MCF 10A (cell line): ENCODE measurements around the gene EFNB1. TPM values are rescaled to one million over a fixed set of nuclear protein-coding genes. Genes with fewer than 3 reads are reported as not detected.

Source experiments
- BruUV-seq: library from RNA; stranded (reverse); fragments of 400-500 nt; replicated peaks from 2 replicates; lab custom pipeline; 2021; lab: Mats Ljungman, UMichigan
- CTCF ChIA-PET: fragments of 300-600 bp; sonication (Branson Sonifier 250); formaldehyde crosslinking; extraction: SDS; loops from one replicate; lab custom pipeline; 2021; ENCODE audit warnings: antibody characterized with exemption, inconsistent platforms; lab: Yijun Ruan, JAX
- POLR2A ChIA-PET: fragments of 300-600, 350-650 bp; sonication (Branson Sonifier 250); formaldehyde crosslinking; extraction: SDS; loops from one replicate; lab custom pipeline; 2020; ENCODE audit warnings: antibody characterized with exemption, inconsistent platforms; lab: Yijun Ruan, JAX
- DNase-seq: peaks from one replicate; pipeline ENCODE4 v3.0.0-alpha.2; 2018; ENCODE audit not compliant: unreplicated experiment
- H3K27ac Mint-ChIP-seq: one replicate; pipeline ENCODE4 v1.8.0; 2022; ENCODE audit warnings: mild to moderate bottlenecking, low read depth, mixed read lengths; ENCODE audit not compliant: unreplicated experiment
- H3K27me3 Mint-ChIP-seq: one replicate; pipeline ENCODE4 v1.8.0; 2022; ENCODE audit warnings: mixed read lengths; ENCODE audit not compliant: insufficient read depth, unreplicated experiment
- H3K36me3 Mint-ChIP-seq: one replicate; pipeline ENCODE4 v1.8.0; 2022; ENCODE audit warnings: mild to moderate bottlenecking, moderate library complexity, mixed read lengths; ENCODE audit not compliant: insufficient read depth, unreplicated experiment
- H3K4me1 Mint-ChIP-seq: one replicate; pipeline ENCODE4 v1.8.0; 2022; ENCODE audit warnings: mixed read lengths; ENCODE audit not compliant: insufficient read depth, unreplicated experiment
- H3K4me3 Mint-ChIP-seq: one replicate; pipeline ENCODE4 v1.8.0; 2022; ENCODE audit warnings: mild to moderate bottlenecking, moderate library complexity, mixed read lengths; ENCODE audit not compliant: unreplicated experiment
- H3K9me3 Mint-ChIP-seq: one replicate; pipeline ENCODE4 v1.8.0; 2022; ENCODE audit warnings: mixed read lengths; ENCODE audit not compliant: unreplicated experiment
- CTCF ChIP-seq: fragments of 200-600 bp; IDR thresholded peaks from one replicate; pipeline ENCODE4 v1.8.0; 2022; ENCODE audit warnings: antibody characterized with exemption, mild to moderate bottlenecking; ENCODE audit not compliant: unreplicated experiment
- intact Hi-C: fragments of 100-400 bp; cut with micrococcal nuclease; formaldehyde crosslinking; loops from 2 replicates; pipeline ENCODE4 v1.14.1; 2022
- total RNA-seq: library from RNA; stranded (reverse); gene quantifications from 2 replicates; pipeline ENCODE4 v1.2.3, GENCODE V29; 2022

The EFNB1 gene
- total RNA-seq, 1 experiment from 2014 or later: 42.9 TPM

DNA sequence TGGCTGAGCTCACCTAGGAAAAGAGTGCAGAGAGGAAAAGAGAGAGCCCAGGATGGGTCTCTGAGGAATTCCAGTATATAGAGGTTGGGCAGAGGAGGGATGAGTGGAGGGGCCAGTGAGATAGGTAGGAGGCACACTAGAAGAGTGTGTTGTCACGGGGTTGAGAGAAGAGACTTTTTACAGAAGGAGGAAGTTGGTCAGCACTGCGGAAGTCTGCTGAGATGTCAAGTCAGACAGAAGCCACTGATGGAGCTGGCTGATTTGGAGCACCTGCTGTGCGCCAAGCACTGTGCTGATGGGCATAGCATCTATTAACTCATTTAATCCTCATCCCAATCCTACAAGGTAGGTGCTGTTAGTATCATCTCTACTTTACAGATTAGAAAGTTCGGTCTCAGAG, 60.4 kb downstream of the EFNB1 start:
- Mint-ChIP-seq H3K4me3 (no peak overlapping the region), H3K27me3 (peaks cover 13% of the 10 kb centered on the region), H3K36me3 (no peaks in the 10 kb centered on the region), H3K27ac (no peak overlapping the region), H3K9me3 (no peaks in the 10 kb centered on the region), H3K4me1 (no peaks in the 10 kb centered on the region)
- no peak for TF ChIP-seq CTCF
- BruUV-seq: no TSS peak
- CTCF ChIA-PET: interaction anchor here (0.6 kb wide), 1 partner anchor 155 kb away, joined by 3 read pairs; no protein-coding TSS in a partner anchor
- intact Hi-C loops: no loop called here
- no peak for DNase-seq
- POLR2A ChIA-PET: no interaction called here

Other genes starting within 250 kb of the EFNB1 start
- 0.37 and 1.0 TPM in 2 replicates for gene STARD8, start 181.4 kb upstream of the EFNB1 start, total RNA-seq